Right lobe of liver (tissue), 6 donors: ENCODE results near the gene CHST15. TPM values are rescaled to one million over a fixed set of nuclear protein-coding genes. Genes with fewer than 3 reads are reported as not detected.

ENCODE experiments used
- ATAC-seq, 4 donors: fragments of 200-7000 bp; cut with Tn5 transposase; one replicate each; pipeline ENCODE4 v1.9.1; 2020; ENCODE audit warnings: mild to moderate bottlenecking in 4 of 4, moderate library complexity in 4 of 4
- DNase-seq, 3 donors: peaks; one replicate each; pipeline ENCODE4 v3.0.0-alpha.2; 2020
- H3K27ac ChIP-seq, 3 donors: fragments of 200-600 bp; one replicate each; pipeline ENCODE4 v1.8.0; 2022
- H3K27me3 ChIP-seq, 2 donors: fragments of 200-600 bp; one replicate each; pipeline ENCODE4 v1.8.0; 2022
- H3K36me3 ChIP-seq, 4 donors: fragments of 200-600 bp; sonication (generic) in 1 of 4; one replicate each; pipeline versions ENCODE4 v1.5.1 to v1.8.0; 2017 to 2022; ENCODE audit warnings: control low read depth in 1 of 4
- H3K4me1 ChIP-seq, 4 donors: fragments of 200-600 bp; sonication (generic) in 1 of 4; one replicate each; pipeline versions ENCODE4 v1.5.1 to v1.8.0; 2017 to 2022; ENCODE audit warnings: control low read depth in 1 of 4
- H3K4me3 ChIP-seq, 3 donors: fragments of 200-600 bp; one replicate each; pipeline ENCODE4 v1.8.0; 2022
- H3K9me3 ChIP-seq, 4 donors: fragments of 200-600 bp; sonication (generic) in 1 of 4; one replicate each; pipeline versions ENCODE4 v1.5.1 to v1.8.0; 2017 to 2022; ENCODE audit warnings: control low read depth in 1 of 4
- POLR2A ChIP-seq: fragments of 450-650 bp; IDR thresholded peaks from one replicate; pipeline ENCODE4 v1.6.1; 2017; ENCODE audit warnings: antibody characterized with exemption, mild to moderate bottlenecking
- WGBS: methylation state at CpG from one replicate; pipeline ENCODE4 v1.1.6; 2018; ENCODE audit warnings: low coverage, low lambda C conversion rate; ENCODE audit not compliant: insufficient coverage; ENCODE audit errors: missing lambda C conversion rate; 5-methylcytosine and 5-hydroxymethylcytosine counted together
- intact Hi-C, 2 donors: fragments of 100-400 bp; cut with DNase I; formaldehyde crosslinking; loops; one replicate each; pipeline versions ENCODE4 v1.11.2 to v1.14.1; 2022
- total RNA-seq, 6 experiments: library from RNA; depleted of rRNA in 2 of 6; stranded (reverse); fragments of >200 nt in 2 of 6; fragmentation: NEBNext Ultra II Directional in 3 of 6; extraction: Animal tissue kit (Norgen Biotek cat#: 25700) in 3 of 6; gene quantifications; one replicate each; pipeline versions ENCODE4 v1.1.0 to v1.2.4, GENCODE V29; 2016 to 2023
- TF ChIP-seq, protein P1 (sequence below), 4 donors: fragments of 200-600 bp in 3 of 4; fragments of 450-650 bp in 1 of 4; IDR thresholded peaks; one replicate each; pipeline versions ENCODE4 v1.5.1 to v1.8.0; 2016 to 2022; ENCODE audit warnings: antibody characterized with exemption in 4 of 4, mild to moderate bottlenecking in 2 of 4
- donor health status: DM: no; HTN: yes; CAD: no.
- donor health status: DM: no; HTN: no; CAD: no.
- donor health status: DM: no; HTN: no; CAD: no.
- donor health status: DM: no; HTN: yes; CAD: no.
- donor health status: DM: no; HTN: yes; CAD: no.

The CHST15 gene
- total RNA-seq, 6 experiments from 2014 or later: 9.2 to 25.8 (median 11.8) TPM

DNA sequence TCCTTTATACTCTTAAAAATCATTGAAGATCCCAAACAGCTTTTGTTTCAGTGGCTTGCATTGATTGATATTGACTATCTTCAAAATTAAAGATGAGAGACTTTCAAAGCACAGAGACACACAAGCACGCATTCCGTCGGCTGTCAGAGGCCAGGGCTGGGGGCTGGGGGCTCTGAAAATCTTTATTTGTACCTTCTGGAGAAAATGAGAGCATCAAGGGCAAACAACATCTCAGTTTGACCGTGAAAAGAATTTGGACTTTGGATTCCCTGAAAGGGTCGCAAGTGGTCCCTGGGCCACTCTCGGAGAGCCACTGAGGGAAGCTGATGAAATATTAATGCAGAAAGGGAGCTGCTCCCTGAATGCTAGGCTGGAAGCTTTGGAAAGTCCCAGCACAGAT lies 96.4 kb downstream of the CHST15 start:
- intact Hi-C loops: loop anchor here (5.0 kb wide), 2 partner anchors 380 to 395 kb away; no protein-coding TSS in a partner anchor
- peaks cover 0 to 13% (median 0%) of the 10 kb centered on the region in 4 donors for H3K4me1 ChIP-seq
- no peak for DNase-seq
- 44% methylated on average over 6 of the region's 6 CpGs for WGBS
- H3K36me3 ChIP-seq: no peaks in the 10 kb centered on the region
- H3K27ac ChIP-seq: peak overlapping the region in 2 of 3 donors; percentile 2 to 16
- no peak for ATAC-seq
- H3K27me3 ChIP-seq: no peaks in the 10 kb centered on the region
- TF ChIP-seq, protein P1, sequence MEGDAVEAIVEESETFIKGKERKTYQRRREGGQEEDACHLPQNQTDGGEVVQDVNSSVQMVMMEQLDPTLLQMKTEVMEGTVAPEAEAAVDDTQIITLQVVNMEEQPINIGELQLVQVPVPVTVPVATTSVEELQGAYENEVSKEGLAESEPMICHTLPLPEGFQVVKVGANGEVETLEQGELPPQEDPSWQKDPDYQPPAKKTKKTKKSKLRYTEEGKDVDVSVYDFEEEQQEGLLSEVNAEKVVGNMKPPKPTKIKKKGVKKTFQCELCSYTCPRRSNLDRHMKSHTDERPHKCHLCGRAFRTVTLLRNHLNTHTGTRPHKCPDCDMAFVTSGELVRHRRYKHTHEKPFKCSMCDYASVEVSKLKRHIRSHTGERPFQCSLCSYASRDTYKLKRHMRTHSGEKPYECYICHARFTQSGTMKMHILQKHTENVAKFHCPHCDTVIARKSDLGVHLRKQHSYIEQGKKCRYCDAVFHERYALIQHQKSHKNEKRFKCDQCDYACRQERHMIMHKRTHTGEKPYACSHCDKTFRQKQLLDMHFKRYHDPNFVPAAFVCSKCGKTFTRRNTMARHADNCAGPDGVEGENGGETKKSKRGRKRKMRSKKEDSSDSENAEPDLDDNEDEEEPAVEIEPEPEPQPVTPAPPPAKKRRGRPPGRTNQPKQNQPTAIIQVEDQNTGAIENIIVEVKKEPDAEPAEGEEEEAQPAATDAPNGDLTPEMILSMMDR (IDR thresholded peaks at IDR 0.05): no peak
- no peak for TF ChIP-seq POLR2A
- no peak overlapping the region for H3K4me3 ChIP-seq
- no peaks in the 10 kb centered on the region for H3K9me3 ChIP-seq

DNA sequence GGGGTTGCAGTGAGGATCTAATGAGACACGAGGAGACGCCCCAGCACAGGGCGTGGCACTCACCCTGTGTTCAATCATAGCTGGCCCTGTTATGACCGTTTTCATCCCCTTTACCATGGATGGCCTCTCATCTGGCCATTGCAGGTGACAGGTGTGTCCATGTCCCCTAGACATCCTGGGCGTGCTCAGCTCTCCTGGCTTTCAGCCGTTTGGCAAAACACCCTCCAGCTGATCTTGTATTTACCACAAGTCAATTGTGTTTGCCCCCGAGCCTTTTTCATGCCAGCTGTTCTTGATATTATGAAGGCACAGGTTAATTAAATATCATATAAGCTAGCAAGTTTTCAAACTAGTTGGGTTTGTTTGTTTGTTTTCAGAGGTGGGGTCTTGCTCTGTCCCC lies 97.1 kb downstream of the CHST15 start:
- intact Hi-C loops: loop anchor here (5.0 kb wide), 2 partner anchors 381 to 396 kb away; no protein-coding TSS in a partner anchor
- H3K36me3 ChIP-seq: no peaks in the 10 kb centered on the region
- H3K27me3 ChIP-seq: peaks cover 0 to 1% of the 10 kb centered on the region in 2 donors
- DNase-seq (peak in 1 of 3 donors; percentile 45), ATAC-seq (no peak)
- no peaks in the 10 kb centered on the region for H3K9me3 ChIP-seq
- H3K4me3 ChIP-seq: no peak overlapping the region
- H3K4me1 ChIP-seq: peaks cover 0 to 13% (median 0%) of the 10 kb centered on the region in 4 donors
- WGBS: 56% methylated on average over 3 of the region's 7 CpGs
- H3K27ac ChIP-seq: peak overlapping the region in 1 of 3 donors; percentile 16
- TF ChIP-seq, protein P1 (IDR thresholded peaks at IDR 0.05): no peak
- TF ChIP-seq POLR2A: no peak

DNA sequence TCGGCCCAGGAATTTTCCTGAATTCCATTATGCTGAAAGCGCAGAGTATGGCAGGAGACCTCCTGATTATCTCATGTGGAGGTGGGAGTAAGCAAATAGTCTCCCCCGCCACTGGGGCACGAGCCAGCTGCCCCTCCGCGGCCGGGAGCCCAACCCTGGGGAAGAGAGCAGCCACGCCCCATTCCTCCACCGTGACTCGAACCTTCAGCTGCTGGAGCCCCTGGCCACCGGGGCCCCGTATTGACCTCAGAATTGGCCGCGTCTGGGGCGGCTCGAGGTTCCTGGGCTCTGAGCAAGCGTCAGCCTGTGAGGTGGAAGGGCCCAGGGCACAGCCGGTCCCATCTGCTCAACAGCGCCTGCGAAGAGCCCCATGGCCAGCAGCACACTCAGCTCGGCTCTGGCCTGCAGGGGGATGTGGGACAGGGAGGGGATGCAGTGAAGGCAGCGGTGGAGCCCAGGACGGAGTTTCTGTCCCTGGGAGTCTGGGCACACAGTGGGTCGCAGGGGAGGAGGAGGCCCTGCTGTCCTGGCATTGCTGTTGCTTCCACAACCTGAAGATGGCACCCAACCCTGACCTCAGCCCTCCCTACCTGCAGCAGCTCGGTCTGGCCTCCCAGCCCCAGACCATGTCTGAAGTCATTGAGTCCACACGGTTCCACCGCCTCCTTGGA lies 97.8 kb downstream of the CHST15 start:
- TF ChIP-seq POLR2A: no peak
- TF ChIP-seq, protein P1 (IDR thresholded peaks at IDR 0.05): peak; percentile 48 to 66 (median 58)
- Histone ChIP-seq H3K4me3 (peak overlapping the region in 1 of 3 donors; percentile 10), H3K9me3 (no peaks in the 10 kb centered on the region), H3K36me3 (no peaks in the 10 kb centered on the region), H3K27me3 (peaks cover 0 to 6% of the 10 kb centered on the region in 2 donors), H3K4me1 (peaks cover 0 to 13% (median 0%) of the 10 kb centered on the region in 4 donors), H3K27ac (no peak overlapping the region)
- peak; percentile 69 to 75 (median 71) for ATAC-seq
- peak; percentile 65 to 78 (median 70) for DNase-seq
- intact Hi-C loops: loop anchor here (5.0 kb wide), 2 partner anchors 382 to 397 kb away; no protein-coding TSS in a partner anchor
- 10% methylated on average over 4 of the region's 27 CpGs for WGBS

DNA sequence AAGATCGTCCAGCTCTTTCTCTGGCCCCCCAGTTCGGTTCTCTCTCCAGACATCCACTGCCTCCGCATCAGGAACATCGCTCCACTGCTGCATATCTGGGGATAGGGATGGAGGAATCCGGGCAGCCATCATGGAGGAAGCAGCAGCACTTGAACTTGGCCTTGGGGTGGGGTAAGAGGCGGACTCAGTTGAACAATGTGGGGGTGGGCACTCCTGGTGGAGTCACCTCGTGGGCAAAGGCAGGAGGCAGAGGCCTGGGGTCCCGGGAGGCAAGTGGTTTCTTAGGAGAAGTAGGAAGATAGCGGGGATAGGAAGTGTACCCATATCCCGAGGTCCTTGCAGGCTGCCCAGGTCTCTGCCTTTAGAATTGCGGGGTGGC lies 98.3 kb downstream of the CHST15 start:
- peak overlapping the region in 1 of 3 donors; percentile 10 for H3K4me3 ChIP-seq
- H3K36me3 ChIP-seq: no peaks in the 10 kb centered on the region
- peak in 1 of 4 donors; percentile 2 for ATAC-seq
- intact Hi-C loops: loop anchor here (5.0 kb wide), 2 partner anchors 382 to 397 kb away; no protein-coding TSS in a partner anchor
- WGBS: 0% methylated on average over 5 of the region's 11 CpGs
- no peak for TF ChIP-seq POLR2A
- TF ChIP-seq, protein P1 (IDR thresholded peaks at IDR 0.05): no peak
- no peak overlapping the region for H3K27ac ChIP-seq
- peaks cover 0 to 11% of the 10 kb centered on the region in 2 donors for H3K27me3 ChIP-seq
- H3K9me3 ChIP-seq: no peaks in the 10 kb centered on the region
- peak in 2 of 3 donors; percentile 50 to 52 for DNase-seq
- H3K4me1 ChIP-seq: peaks cover 0 to 13% (median 0%) of the 10 kb centered on the region in 4 donors
